HG02852 (cell line): ENCODE measurements around the gene DYRK1A.
A peak's percentile ranks its signal among the peaks of the same experiment; 100 is the strongest.

ENCODE experiments used
- ATAC-seq: cut with Tn5 transposase; IDR thresholded peaks from one replicate; pipeline ENCODE4 v1.9.1; 2021; ENCODE audit warnings: mild to moderate bottlenecking, moderate library complexity; ENCODE audit not compliant: unreplicated experiment

DYRK1A gene

DNA sequence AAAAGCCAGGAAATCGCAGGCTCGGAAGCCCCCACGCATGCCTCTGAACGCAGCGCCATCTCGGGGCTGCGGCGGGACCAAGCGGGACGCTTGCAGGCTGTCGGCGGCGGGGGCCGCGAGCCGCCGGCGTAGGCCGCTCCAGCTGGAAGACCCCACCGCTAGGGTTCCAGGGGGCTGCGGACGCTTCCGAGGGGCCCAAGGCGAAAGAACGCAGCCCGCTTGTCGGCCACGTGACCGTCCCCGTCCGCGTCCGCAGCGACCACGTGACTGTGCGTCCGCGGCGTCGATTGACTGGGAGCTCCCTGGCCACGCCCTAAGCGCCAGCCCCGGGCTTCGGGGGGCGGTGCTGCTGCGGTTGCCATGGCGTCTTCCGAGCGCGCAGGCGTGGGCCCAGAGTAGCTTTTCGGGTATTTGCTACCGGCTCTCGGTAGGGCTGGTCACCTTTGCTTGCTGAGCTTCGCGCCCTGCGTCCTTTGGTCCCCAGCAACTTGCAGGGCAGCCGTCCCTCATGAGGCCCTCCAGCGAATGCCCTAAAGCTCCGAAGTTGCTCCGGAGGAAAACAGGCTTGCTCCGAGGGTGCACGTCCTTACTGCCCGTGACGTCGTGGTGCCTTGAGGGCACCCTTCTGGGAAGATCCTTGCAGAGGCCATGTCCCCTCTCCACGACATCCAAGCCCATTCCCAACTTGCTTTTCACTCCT is 197.2 kb downstream of the DYRK1A start:
- peak; percentile 93 for ATAC-seq

DNA sequence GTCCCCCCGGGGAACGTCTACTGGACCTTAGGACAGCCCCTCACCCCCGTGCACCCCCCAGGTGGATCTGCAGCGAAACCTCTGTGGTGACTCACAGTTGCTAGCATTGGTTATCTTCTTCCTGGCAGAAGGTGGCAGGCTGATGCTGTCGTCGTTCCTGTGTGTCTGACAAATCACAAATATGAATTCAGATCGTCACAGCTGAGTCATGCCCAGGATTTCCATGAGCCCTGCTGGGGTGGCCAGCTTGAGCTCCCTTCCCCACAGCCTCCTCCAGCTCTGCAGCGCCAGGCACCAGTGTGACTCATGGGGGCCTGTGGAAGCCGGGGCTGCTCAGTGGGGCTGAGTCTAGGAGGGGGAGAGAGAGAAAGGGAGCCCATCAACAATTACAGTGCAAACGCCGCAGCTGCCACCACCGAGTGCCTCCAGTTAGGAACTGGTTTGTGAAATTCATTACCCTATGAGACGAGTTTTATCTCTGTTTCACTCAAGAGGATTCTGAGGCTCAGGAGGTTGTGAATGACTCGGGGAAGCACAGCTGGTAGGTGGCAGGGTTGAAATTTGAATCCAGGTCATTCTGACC is 197.9 kb downstream of the DYRK1A start:
- peak; percentile 41 for ATAC-seq

DNA sequence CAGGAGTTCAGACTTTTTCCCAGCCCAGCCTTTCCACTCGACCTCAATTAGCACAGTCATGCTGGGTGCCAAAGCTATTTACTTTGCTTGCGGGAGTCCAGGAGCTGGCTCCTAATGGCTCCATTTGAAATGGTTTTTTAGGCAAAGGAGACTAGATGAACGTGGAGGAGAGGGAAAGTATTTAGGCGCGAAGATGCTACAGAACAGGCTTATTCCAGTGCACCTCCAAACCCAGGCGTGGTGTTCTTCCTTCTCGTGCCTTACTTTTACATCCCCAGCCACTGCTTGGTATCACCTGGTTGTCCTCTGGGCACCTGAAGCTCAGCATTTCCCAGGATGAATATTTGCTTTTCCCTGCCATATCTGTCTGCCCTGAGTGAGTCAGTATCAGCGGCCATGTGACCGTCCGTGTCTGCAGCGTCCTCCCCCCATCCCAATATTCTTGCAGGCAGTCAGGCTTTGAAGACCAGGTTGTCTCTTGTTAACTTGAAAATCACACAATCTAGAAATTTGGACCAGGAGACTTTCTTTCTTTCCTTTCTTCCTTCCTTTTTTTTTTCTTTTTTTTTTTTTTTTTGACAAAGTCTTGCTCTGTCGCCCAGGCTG is 198.5 kb downstream of the DYRK1A start:
- ATAC-seq, result no peak

DNA sequence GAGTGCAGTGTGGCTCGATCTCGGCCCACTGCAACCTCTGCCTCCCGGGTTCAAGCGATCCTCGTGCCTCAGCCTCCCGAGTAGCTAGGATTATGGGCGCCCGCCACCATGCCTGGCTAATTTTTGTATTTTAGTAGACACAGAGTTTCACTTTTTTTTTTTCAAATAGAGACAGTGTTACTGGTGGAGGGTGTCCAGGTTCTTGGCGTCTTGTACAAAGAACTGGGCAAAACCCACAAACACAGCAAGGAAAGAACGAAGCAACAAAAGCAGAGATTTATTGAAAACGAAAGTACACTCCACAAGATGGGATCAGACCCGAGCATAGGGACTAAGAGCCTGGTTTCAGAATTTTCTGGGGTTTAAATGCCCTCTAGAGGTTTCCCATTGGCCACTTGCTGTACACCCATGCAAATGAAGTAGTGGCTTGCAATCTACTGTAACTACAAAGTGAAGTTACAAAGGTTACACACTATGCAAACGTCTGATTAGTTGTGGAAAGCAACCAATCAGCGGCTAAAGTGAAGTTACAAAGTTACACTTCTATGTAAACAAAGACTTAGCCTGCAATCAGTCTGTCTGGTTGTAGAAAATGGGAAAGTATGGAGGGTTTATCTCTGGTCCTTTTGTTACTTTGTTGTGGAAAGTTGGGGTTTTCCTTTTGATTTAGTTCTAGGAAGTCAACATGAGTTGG is 199.1 kb downstream of the DYRK1A start:
- ATAC-seq, result no peak

DNA sequence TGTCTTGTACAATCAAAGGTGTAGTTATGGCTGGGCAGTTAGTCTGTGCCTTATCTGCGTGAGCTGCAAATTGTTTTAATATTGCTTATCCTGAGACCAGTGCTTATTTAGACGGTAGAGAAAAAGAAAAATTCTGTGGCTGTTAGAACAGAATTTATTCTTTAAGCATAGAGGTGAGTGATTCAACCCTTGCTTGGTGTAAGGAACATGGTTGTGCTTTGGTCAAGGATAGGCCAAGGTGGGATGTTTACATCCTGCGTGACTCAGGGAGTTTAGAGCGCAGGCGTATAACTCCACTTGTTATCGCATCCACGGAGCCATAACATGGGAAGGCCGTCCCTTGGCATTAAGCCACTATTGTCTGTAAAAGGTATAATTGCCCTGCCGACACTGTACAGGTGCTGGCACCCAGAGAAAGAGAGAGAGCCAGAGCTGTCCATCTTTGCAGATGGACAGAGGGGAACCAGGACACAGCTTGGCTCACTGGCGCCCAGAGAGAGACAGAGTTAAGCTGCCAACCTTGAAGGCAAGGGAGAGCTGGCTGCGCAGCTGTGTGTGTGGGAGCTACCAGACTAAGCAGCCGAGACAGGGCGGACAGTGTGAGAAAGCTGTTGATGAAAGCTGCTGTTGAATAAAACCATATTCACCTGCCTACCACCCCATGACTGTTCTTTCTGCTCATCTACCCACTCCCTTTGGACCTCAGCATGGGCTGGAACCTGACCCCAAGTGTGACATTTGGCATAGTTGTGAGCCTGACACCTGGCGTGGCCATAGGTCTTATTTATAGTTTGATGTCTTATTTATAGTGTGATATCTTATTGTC is 200.4 kb downstream of the DYRK1A start:
- ATAC-seq, result no peak

DNA sequence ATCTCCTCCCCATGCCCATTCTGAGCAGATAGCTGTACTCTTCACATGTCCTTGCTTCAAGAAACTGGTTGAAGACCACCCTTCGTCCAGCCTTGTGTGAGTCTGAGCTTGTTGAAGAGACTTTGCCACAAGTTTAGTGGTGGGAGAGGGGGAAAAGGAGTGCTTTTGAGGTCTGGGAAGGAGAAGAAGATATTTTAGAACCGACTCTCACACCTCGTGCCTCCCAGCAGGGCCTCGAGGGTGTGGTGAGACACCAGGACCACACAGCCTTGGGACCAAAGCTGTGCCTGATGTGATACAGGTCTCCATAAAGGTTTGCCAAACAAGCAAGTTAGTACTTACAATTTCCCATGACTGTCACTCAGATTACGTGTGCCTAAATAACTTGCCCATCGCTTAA is 201.8 kb downstream of the DYRK1A start:
- no peak for ATAC-seq

DNA sequence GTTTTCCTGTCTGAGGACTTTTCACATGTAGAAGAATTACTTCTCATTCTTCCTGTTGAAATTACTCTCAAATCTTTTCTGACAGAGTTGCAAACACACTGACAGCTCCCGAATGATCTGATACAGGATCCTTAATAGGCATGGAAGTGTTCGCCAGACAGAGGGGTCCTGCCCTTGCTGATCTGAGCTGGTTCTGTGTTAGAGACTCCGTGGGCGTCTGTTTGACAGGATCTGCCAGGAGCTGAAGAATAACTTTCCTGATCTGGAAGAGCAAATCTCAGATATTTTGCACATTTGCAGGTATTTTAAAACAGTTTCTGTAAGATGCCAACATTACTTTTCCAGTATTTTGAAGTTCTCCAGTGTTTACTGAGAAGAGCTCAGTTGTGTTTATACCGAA is 202.3 kb downstream of the DYRK1A start:
- ATAC-seq, result no peak

DNA sequence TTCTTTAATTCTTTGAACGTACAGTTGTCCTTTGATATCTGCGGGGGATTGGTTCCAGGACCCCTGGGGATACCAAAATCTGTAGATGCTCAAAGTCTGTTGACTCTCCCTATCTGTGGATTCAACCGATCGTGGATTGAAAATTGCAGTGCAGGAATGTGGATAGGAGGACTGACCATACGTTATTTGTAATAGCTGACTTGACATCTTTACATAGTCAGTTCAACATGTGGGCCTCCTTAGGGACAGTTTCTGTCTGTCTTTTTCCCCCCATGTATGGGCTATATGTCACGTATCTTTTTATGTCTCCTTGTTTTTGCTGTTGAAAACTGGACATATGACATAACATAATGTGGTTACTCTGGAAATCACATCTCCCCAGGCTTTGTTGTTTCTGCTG is 204.9 kb downstream of the DYRK1A start:
- no peak for ATAC-seq

DNA sequence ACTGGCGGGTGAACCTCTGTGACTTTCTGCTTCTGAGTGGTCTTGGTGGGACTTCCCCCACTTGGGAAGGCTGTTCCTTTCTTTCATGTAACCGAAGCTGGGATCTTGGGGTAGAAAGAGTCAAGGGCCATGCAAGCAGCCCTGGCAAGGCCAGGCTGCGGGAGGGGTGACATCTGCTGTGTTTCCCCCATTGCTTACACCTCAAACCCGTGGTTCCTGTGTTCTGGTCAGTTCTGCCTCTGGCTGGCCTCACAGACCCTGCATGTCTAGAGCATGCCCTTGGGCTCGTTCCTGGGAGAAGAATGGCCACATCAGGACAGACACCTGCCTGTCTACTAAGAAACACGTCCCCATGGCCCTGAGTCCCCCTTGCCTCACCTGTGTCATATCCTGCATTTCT is 207.7 kb downstream of the DYRK1A start:
- no peak for ATAC-seq

DNA sequence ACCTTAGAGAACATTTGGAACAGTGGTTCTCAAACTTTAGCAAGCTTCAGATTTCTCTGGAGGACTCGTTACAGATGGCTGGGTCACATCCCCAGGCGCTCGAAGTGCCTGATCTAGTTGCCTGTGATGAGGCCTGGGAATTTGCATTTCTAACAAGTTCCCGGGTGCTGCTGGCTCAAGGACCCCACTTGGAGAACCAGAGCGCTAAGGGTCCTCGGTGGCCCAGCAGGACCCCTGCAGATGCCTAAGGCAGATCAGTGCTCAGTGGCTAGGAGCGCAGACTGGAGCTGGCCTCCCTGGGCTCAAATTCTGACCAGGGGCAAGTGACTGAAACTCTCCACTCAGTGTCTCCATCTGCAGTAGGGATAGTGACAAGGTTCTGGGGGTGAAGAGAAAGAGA is 208.2 kb downstream of the DYRK1A start:
- ATAC-seq, result no peak

DNA sequence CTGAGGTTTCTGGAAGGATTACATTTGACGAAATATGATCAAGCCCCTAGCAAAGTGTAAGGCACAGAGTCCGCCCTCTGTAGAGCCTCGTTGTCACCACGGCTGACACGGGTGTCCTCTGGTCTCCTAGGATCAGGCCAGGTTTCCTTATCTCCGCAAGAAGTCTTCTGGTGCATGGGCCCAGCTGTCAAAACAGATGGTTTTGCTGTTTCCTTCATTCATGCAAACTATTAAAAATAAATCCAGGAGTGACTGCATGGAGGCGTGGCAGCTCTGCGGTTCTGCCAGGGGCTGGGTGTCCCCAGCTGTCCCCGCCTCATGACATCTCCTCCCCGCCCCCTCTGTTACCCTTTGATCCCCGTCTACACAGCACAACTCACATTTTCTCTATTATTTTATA is 209.0 kb downstream of the DYRK1A start:
- ATAC-seq, result no peak
